NCI-H1417 (cell line): Measurements from ENCODE around the gene SPSB1.

Experiments used
- DNase-seq, 3 experiments: peaks; one replicate each; lab custom pipeline; 2025; lab: John Stamatoyannopoulos, UW

SPSB1 gene

GRCh38 chr1:9391620-9392019 lies 98.9 kb downstream of the SPSB1 start:
- DNase-seq = no peak

DNA sequence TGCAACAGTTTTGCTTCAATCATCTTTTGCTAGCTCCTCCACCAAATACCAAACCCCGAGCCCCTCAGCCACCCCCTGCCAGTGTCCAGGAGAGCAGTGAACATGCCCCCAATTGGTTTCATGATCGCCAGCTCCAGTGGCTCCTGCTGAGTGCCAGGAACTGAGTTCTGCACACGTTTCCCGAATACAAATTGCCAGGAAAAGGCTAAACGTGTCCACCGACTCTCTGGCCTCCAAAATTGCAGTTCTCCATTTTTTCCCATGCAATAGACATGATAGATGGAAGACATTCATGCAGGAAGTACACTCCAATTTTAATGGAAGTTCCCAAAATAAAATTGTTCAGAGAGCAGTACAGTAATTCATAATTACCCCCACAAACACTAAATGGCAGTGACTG lies 101.3 kb downstream of the SPSB1 start:
- no peak for DNase-seq

- no peak for DNase-seq
These were observed 102.3 kb downstream of the SPSB1 start for GRCh38 chr1:9395018-9395417.

DNA sequence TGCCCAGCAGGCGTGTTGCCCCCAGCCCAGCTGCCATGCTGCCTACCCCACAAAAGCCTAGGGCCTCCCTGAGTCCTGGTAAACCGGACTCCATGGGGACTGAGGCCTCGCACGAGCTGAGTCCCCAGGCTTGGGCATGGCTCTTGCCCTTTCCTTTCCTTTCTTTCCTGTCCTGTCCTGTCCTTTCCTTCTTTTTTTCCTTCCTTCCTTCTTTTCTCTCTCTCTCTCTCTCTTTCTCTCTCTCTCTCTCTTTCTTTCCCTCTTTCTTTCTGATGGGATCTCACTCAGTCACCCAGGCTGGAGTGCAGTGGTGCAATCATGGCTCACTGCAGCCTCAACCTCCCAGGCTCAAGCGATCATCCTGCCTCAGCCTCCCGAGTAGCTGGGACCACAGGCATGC lies 104.4 kb downstream of the SPSB1 start:
- DNase-seq = no peak

GRCh38 chr1:9397997-9398526 lies 105.4 kb downstream of the SPSB1 start:
- DNase-seq = no peak

DNA sequence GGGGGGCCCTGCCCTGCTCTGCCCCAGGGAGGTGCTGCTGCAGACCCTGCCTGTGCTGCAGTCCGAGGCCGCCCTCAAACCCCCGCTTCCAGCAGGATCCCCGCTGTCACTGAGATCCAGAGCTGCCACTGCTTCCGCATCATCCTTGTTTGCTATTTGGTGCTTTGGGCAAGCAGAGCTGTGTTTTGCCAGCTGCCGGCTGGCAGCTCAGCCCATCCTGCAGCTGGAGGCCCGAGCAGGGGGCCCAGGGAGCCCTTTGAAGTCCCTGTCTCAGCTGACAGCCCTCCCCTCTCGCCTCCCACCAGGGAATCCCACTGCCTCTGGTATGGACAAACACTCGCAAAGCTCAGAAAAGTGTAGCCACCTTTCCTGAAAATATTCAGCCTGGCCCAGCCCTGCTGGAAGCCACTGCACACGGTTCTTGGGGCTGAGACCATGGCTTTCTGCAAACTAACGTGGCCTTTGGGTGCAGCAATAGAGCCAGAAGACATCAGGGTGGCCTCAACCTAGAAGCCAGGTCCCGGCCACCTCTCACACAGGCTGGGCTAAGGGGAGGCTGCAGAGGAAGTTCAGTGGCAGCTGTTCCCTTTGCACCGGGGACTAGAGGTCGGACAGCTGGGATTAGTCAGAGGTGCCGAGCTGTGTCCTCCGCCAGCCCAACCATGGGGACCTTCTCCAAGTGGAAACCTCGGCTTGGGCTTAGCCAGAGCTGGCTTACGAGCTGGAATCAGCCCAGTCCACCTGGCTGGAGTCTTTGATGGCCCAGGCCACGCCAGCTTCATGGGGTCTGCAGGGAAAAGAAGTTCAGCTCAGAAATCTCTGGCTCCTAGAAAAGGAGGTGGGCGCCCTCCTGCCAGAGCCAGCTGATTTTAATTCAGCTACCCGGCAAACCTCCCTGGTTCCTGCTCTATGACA lies 107.1 kb downstream of the SPSB1 start:
- peak in 2 of 3 experiments; percentile 52 to 68 for DNase-seq

- DNase-seq = no peak
These were observed 107.9 kb downstream of the SPSB1 start for GRCh38 chr1:9400425-9401079.

DNA sequence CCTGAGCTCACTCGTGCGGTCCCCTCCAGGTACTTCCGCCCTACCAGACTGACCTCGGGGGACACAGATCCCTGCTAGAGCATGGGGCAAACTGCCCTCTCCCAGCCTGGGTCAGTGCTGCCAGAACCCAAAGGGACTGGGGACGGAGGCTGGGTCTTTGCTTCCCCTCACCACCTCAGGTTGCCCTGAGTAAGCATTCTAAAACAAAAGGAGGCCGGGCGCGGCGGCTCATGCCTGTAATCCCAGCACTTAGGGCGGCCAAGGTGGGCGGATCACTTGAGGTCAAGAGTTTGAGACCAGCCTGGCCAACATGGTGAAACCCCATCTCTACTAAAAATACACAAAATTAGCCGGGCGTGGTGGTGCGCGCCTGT lies 108.4 kb downstream of the SPSB1 start:
- DNase-seq = no peak

DNA sequence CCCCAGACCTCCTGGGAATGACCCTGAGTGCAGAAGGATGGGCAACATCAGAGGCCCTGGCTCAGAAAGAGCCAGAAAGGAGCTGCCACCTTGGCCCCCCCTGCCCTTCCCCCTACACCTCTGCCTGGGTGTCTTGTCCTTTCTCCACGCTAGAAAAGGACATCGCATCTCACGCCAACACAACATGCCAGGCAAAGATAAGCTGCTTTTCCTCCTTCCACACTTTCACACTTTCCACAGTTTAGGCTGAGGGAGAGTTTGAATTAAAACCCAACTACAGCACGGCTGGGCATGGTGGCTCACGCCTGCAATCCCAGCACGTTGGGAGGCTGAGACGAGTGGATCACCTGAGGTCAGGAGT lies 109.5 kb downstream of the SPSB1 start:
- no peak for DNase-seq

GRCh38 chr1:9402717-9403225 lies 110.1 kb downstream of the SPSB1 start:
- no peak for DNase-seq

GRCh38 chr1:9404117-9404914 lies 111.6 kb downstream of the SPSB1 start:
- no peak for DNase-seq

- peak; percentile 9 to 34 (median 24) for DNase-seq
These were observed 113.4 kb downstream of the SPSB1 start for GRCh38 chr1:9406111-9406510.

DNA sequence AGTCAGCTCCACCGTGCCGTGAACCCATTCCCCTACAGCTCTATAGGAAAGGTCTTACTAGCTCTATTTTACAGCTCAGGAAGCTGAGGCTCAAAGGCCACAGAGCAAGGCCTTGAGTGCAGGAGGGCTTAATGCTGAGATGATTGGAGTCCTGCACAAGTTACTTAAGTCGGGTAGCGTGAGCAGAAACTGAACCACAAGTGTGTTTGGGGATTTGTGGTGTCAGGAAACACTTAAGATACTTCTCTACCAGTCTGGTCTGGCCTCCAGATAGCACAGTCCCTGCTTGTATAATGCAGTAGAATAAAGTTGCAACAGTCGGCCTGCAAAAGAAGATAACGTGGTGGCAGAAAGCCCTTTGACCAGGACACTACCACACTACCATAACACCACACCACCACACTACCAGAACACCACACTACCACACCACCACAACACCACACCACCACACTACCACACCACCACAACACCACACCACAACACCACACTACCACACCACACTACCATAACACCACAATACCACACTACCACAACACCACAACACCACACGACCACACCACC lies 118.1 kb downstream of the SPSB1 start:
- DNase-seq = peak in 2 of 3 experiments; percentile 12 to 26

GRCh38 chr1:9413071-9413876 lies 120.6 kb downstream of the SPSB1 start:
- DNase-seq = no peak

GRCh38 chr1:9413877-9414213 lies 121.2 kb downstream of the SPSB1 start:
- DNase-seq = no peak

DNA sequence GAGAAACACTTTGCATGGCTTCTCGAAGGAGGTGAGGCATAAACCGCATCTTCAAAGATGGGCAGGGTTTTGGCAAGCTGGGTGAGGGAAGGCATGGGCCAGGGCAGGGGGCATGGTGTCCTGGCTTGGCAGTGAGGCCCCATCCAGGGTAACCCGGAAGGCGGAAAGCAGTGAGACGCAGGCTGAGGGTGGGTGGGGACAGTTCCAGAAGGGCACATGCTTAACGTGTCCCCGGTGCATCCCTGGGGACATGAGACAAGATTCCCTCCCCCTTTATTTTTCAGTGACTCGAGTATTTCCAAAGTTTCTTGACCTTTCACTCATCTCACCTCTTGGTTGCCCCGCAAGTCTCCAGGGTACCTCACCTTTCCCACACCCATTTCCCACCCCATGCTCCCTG lies 123.8 kb downstream of the SPSB1 start:
- no peak for DNase-seq

DNA sequence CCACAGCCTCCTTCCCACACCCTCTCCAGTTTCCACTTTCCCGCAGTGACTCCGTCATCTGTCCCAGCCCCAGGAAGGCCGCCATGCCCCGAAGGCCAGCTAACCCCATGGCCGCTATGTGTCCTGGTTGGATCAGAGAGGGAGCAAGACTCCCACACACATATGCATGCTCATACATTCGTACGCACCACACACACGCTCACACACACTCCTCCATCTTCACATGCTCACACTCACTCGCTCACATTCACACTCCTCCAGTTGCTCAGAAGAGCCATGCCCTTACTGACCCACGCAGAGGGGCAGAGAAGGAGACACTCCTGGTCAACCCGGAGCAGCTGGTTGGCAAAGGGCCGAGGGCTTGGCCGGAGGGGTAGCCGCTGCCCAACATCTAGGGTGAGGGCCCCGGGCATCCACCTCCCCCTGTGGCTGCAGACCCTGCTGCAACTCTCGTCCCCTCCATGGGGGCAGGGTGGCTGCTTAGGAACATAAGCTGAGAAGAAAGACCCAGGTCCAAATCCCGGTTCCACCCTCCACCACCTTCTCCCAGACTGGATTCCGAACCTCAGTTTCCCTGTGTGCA lies 124.3 kb downstream of the SPSB1 start:
- DNase-seq = no peak

- DNase-seq = no peak
These were observed 125.0 kb downstream of the SPSB1 start for GRCh38 chr1:9417695-9418094.

DNA sequence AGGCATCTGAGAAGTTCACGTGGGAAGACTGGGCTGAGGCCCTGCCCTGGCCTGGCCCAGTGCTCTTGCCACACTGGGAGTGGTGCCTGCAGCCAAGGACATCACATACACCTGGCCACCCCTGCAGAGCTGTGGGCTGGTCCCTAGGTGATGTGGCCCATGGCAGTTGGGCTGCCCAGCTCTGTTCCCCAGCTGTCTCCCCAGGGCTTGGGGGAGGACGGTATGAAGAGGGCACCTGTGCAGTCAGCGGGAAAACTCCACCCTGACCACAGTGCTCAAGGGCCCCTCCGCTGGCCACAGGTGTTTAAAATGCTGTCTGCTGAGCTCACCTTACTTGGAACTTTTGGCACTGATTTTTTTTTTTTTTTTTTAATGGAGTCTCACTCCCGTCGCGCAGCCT lies 126.2 kb downstream of the SPSB1 start:
- peak in 1 of 3 experiments; percentile 29 for DNase-seq
